HG02884 (cell line): ENCODE measurements around the gene RPS27A.
A peak's percentile ranks its signal among the peaks of the same experiment; 100 is the strongest.
"Not testable (repeated sequence)": the region's sequence is repeated elsewhere in the genome, so short reads cannot be mapped to it uniquely, and the experiment has no call there.

Source experiments
- ATAC-seq: cut with Tn5 transposase; IDR thresholded peaks from one replicate; pipeline ENCODE4 v1.9.1; 2021; ENCODE audit warnings: mild to moderate bottlenecking, moderate library complexity; ENCODE audit not compliant: unreplicated experiment

Gene RPS27A

DNA sequence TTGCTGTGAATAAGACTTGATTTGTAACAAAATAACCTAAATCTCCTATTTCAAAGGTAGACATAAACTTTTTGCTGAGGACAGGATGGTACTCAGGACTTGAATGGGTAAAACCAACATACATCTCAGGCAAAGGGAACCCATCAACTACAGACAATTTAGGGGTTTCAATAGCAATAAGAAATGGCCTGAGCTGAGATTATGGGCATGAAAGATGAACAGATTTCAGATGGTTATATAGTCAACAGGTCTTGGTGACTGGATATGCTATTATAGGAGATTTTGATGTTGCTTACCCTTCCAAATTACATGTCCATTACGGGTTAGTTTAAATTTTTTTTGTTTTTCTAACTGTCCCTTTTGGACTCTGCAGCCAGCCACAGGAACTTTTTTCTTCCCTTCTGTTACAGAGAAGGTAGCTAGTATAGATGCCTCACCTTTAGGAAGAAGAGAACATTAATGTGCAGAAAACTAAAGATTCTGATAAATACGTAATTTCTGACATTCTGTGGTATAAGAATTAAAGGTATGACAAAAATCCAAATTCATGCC lies 4.6 kb downstream of the RPS27A start:
- no peak for ATAC-seq

- no peak for ATAC-seq
Measured at GRCh38 chr2:55239656-55240222, 7.3 kb downstream of the RPS27A start.

GRCh38 chr2:55241582-55241981 lies 9.1 kb downstream of the RPS27A start:
- ATAC-seq: not testable (repeated sequence)

GRCh38 chr2:55242617-55243016 lies 10.1 kb downstream of the RPS27A start:
- ATAC-seq: no peak

GRCh38 chr2:55245411-55245810 lies 12.9 kb downstream of the RPS27A start:
- no peak for ATAC-seq

- no peak for ATAC-seq
Measured at GRCh38 chr2:55247025-55247424, 14.5 kb downstream of the RPS27A start.

DNA sequence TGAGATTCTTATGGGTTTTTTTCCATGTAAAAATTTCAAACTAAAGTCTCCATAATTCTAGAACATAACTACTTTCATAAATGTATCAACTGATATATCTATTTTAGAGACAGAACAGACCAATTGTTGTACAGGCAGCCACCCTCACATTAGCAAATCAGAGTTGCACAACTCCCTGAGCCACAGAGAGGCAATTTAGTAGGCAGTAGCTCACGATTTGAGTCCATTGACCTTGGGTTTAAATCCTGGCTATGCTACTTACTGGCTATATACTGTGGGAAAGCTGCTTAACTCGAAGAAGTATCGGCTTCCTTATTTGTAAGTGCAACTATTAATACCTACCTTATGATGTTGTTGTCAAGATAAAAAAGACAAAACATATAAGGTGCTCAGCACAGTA lies 20.3 kb downstream of the RPS27A start:
- ATAC-seq: no peak

DNA sequence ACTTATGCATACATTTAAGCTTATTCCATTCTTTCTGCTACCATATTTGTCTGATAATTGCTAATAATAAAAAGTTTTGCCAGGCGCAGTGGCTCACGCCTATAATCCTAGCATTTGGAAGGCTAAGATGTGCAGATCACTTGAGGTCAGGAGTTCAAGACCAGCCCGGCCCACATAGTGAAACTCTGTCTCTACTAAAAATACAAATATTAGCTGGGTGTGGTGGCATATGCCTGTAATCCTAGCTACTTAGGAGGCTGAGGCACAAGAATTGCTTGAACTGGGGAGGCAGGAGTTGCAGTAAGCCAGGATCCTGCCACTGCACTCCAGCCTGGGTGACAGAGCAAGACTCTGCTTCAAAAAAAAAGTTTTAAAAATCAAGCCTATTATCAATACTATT lies 27.1 kb downstream of the RPS27A start:
- not testable (repeated sequence) for ATAC-seq

- ATAC-seq: no peak
Measured at GRCh38 chr2:55268288-55268906, 35.9 kb downstream of the RPS27A start.

DNA sequence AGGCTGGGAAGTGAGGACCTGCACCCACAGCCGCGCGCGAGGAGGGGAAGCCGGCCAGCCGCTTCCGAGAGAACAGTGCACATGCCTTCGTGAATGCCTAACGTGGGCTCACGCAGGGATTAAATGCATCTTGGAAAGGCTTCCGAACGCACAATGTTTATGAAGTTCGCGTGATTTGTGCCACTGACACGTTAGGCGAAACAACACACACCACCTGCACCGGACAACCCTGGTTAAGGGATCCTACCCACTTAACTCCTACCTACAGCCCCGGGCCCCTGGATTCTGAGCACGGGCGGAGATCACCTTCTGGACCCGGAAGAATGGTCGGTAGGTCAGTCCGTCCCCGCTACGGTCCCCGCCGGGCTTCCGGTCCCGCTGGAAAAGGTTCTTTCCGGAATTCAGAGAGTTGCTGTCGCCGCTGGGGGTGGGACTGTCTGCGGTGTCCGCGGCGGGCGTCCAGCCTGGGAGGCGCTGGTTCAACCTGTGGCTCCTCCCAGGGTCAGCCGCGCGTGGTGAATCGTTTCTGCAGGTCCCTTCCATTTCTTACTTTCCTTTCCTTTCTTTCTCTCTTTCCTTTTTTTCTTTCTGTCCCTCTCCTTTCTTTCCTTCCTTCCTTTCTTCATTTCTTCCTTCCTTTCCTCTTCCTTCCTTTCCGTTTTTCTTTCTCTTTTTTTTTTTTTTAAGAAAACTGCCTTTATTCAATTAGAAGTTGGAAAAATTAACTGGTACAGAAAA lies 36.6 kb downstream of the RPS27A start, which contains the start of gene MTIF2:
MTIF2 (minus strand) TSS at position 325 of the 738 bp plus-strand sequence. CDS start 5,373 bp downstream, outside the sequence.
- ATAC-seq: peak; percentile 97

DNA sequence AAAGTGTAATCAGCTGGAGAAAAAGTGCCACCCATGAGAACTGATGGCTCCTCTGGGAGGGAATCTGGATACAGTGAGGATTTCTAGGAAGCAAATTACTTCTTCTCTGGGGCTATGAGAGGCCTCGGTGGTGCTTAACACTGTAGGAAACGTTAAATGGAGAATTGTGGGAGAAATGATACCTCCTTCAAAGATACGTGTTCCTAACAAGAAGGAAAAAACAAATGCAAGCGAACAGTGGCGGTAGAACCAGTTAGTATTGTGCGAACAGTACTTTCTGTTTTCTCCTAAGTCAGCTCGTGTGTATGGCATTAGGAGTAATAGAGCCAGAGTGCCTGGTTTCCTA lies 37.1 kb downstream of the RPS27A start:
- no peak for ATAC-seq

DNA sequence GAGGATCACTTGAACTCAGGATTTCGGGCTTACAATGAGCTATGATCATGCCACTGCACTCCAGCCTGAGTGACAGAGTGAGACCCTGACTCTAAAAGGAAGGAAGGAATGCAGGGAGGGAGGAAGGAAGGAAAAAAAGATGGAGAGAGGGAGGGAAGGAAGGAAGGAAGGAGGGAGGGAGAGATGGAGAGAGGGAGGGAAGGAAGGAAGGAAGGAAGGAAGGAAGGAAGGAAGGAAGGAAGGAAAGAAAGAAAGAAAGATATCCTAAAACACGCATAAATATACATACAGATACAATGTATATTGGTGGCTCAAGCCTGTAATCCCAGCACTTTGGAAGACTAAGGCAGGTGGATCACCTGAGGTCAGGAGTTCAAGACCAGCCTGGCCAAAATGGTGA lies 41.9 kb downstream of the RPS27A start:
- ATAC-seq: not testable (repeated sequence)

GRCh38 chr2:55277310-55277709 lies 44.8 kb downstream of the RPS27A start:
- no peak for ATAC-seq

DNA sequence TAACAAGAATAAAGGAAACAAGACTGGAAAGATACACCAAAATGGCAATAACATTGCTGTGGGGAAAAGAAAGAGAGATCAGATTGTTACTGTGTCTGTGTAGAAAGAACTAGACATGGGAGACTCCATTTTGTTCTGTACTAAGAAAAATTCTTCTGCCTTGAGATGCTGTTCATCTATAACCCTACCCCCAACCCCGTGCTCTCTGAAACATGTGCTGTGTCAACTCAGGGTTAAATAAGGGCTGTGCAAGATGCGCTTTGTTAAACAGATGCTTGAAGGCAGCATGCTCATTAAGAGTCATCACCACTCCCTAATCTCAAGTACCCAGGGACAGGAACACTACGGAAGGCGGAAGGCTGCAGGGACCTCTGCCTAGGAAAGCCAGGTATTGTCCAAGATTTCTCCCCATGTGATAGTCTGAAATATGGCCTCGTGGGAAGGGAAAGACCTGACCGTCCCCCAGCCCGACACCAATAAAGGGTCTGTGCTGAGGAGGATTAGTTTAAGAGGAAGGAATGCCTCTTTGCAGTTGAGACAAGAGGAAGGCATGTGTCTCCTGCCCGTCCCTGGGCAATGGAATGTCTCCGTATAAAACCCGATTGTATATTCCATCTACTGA lies 46.8 kb downstream of the RPS27A start:
- not testable (repeated sequence) for ATAC-seq

DNA sequence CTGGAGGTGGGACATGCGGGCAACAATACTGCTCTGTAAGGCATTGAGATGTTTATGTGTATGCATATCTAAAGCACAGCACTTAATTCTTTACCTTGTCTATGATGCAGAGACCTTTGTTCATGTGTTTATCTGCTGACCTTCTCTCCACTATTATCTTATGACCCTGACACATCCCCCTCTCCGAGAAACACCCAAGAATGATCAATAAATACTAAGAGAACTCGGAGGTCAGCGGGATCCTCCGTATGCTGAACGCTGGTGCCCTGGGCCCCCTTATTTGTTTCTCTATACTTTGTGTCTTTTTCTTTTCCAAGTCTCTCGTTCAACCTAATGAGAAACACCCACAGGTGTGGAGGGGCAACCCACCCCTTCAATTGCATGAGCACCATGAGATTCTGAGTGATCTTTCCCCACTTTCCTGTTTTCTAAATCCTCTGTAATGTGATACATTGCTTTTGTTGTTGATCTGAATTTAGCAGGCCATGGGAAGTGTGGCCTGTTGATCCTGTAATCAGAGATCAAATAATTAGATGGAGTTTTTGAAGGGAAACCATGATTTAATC lies 47.5 kb downstream of the RPS27A start:
- not testable (repeated sequence) for ATAC-seq

GRCh38 chr2:55280851-55281546 lies 48.5 kb downstream of the RPS27A start:
- ATAC-seq: not testable (repeated sequence)

- peak; percentile 98 for ATAC-seq
Measured at GRCh38 chr2:55282110-55282917, 49.8 kb downstream of the RPS27A start.

DNA sequence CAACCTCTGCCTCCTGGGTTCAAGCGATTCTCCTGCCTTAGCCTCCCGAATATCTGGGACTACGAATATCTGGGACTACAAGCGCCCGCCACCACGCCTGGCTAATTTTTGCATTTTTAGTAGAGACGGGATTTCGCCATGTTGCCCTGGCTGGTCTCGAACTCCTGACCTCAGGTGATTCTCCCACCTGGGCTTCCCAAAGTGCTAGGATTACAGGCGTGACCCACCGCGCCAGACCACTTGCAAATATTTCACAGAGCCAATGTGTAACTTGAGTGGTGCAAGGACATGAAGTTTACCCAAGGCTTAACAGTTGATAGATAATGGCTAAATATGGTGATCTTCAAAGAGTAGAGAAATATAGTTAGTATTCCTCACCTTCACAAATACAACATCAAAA lies 50.6 kb downstream of the RPS27A start:
- ATAC-seq: no peak
